Gastrocnemius medialis (tissue), 4 donors: ENCODE measurements around the gene ADAMTS14. TPM values are rescaled to one million over a fixed set of nuclear protein-coding genes. Genes with fewer than 3 reads are reported as not detected.

Experiments
- ATAC-seq, 2 donors: fragments of 150-250 bp; one replicate each; pipeline ENCODE4 v1.9.1; 2016
- DNase-seq, 2 donors: peaks; one replicate each; pipeline ENCODE4 v3.0.0-alpha.2; 2019
- H3K27ac ChIP-seq, 4 donors: fragments of 200-600 bp; sonication (generic); 1 replicate in 1 of 4; 2 replicates in 3 of 4; pipeline ENCODE4 v1.5.1; 2016 to 2018; ENCODE audit warnings: mild to moderate bottlenecking in 2 of 4, moderate library complexity in 1 of 4
- H3K27me3 ChIP-seq, 3 donors: fragments of 200-600 bp; sonication (generic) in 2 of 3; 1 replicate in 1 of 3; 2 replicates in 2 of 3; pipeline versions ENCODE4 v1.5.1 to v1.6.0; 2016 to 2019; ENCODE audit warnings: mild to moderate bottlenecking in 1 of 3, moderate library complexity in 1 of 3
- H3K36me3 ChIP-seq, 2 donors: fragments of 200-600 bp; sonication (generic) in 1 of 2; one replicate each; pipeline ENCODE4 v1.5.1; 2017 to 2018
- H3K4me1 ChIP-seq, 2 donors: fragments of 200-600 bp; sonication (generic) in 1 of 2; one replicate each; pipeline ENCODE4 v1.5.1; 2016 to 2017; ENCODE audit warnings: mild to moderate bottlenecking in 2 of 2
- H3K4me3 ChIP-seq, 4 donors: fragments of 200-600 bp; sonication (generic) in 3 of 4; 1 replicate in 1 of 4; 2 replicates in 3 of 4; pipeline ENCODE4 v1.5.1; 2016 to 2019; ENCODE audit warnings: mild to moderate bottlenecking in 2 of 4
- H3K9me3 ChIP-seq, 3 donors: fragments of 200-600 bp; sonication (generic) in 2 of 3; 1 replicate in 1 of 3; 2 replicates in 2 of 3; pipeline ENCODE4 v1.5.1; 2016 to 2019
- CTCF ChIP-seq, 5 experiments: fragments of 450-650 bp in 3 of 5; fragments of 200-600 bp in 2 of 5; sonication (generic) in 2 of 5; IDR thresholded peaks in 4 of 5; conservative IDR thresholded peaks in 1 of 5; 1 replicate in 4 of 5; 2 replicates in 1 of 5; pipeline ENCODE4 v1.5.1; 2016 to 2019; ENCODE audit warnings: antibody characterized with exemption in 5 of 5, mild to moderate bottlenecking in 3 of 5, moderate library complexity in 3 of 5
- POLR2A ChIP-seq, 2 donors: fragments of 450-650 bp; IDR thresholded peaks; one replicate each; pipeline ENCODE4 v1.6.1; 2017; ENCODE audit warnings: antibody characterized with exemption in 2 of 2, mild to moderate bottlenecking in 2 of 2, moderate library complexity in 2 of 2
- in situ Hi-C, 4 donors: fragments of 200-750 bp; cut with MboI; loops; one replicate each; pipeline versions ENCODE4 v1.15.0 to v1.8.0; 2017; ENCODE audit warnings: low sequenced_read_pairs in 4 of 4
- intact Hi-C: fragments of 100-400 bp; cut with DNase I; formaldehyde crosslinking; loops from one replicate; pipeline ENCODE4 v1.15.1; 2023; ENCODE audit warnings: low total_unique reads
- total RNA-seq, 4 donors: library from RNA; depleted of rRNA; stranded (reverse); fragments of >200 nt; gene quantifications; one replicate each; pipeline versions ENCODE4 v1.1.0 to v1.2.3, GENCODE V29; 2016

ADAMTS14 gene
- total RNA-seq, 4 donors from 2014 or later, result 0.10 TPM; not detected in 3

- intact Hi-C loops (no loop called here), in situ Hi-C loops (no loop called here)
- no peaks in the 10 kb centered on the region for H3K4me1 ChIP-seq
- no peak for TF ChIP-seq POLR2A (IDR thresholded peaks at IDR 0.05)
- TF ChIP-seq CTCF (IDR thresholded peaks at IDR 0.05 in 4 of 5, conservative IDR thresholded peaks at IDR 0.05 in 1 of 5), result no peak
- no peaks in the 10 kb centered on the region for H3K27me3 ChIP-seq
- DNase-seq (no peak), ATAC-seq (no peak)
- no peaks in the 10 kb centered on the region for H3K36me3 ChIP-seq
- H3K9me3 ChIP-seq, result no peaks in the 10 kb centered on the region
- H3K4me3 ChIP-seq, result no peak overlapping the region
- no peak overlapping the region for H3K27ac ChIP-seq
Observed at GRCh38 chr10:70728328-70728727, 56.0 kb downstream of the ADAMTS14 start.

- Histone ChIP-seq H3K27me3 (no peaks in the 10 kb centered on the region), H3K36me3 (no peaks in the 10 kb centered on the region), H3K9me3 (no peaks in the 10 kb centered on the region), H3K4me1 (no peaks in the 10 kb centered on the region), H3K27ac (no peak overlapping the region), H3K4me3 (no peak overlapping the region)
- no peak for ATAC-seq
- DNase-seq, result no peak
- TF ChIP-seq CTCF (IDR thresholded peaks at IDR 0.05 in 4 of 5, conservative IDR thresholded peaks at IDR 0.05 in 1 of 5), result no peak
- TF ChIP-seq POLR2A (IDR thresholded peaks at IDR 0.05), result no peak
- intact Hi-C loops (no loop called here), in situ Hi-C loops (no loop called here)
Observed at GRCh38 chr10:70729763-70730357, 57.6 kb downstream of the ADAMTS14 start.

DNA sequence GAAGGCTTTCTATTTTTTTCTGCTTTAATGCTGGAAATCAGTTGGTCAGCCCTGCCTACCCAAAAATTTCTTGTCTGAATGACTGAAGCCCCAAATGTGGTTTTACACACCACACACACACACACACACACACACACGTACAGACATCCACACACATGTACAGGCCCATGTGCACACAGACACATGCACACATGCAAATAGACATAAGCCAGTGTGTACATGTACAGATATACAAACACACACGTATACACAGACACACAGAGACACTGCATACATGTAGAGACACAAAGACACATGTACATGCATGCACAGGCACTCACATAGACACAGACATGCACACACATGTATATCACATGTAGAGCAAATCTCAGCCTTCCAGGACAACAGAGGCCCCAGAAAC, 58.6 kb downstream of the ADAMTS14 start:
- Histone ChIP-seq H3K27me3 (no peaks in the 10 kb centered on the region), H3K9me3 (no peaks in the 10 kb centered on the region), H3K27ac (no peak overlapping the region), H3K36me3 (no peaks in the 10 kb centered on the region), H3K4me3 (no peak overlapping the region), H3K4me1 (no peaks in the 10 kb centered on the region)
- ATAC-seq (no peak), DNase-seq (no peak)
- TF ChIP-seq POLR2A (IDR thresholded peaks at IDR 0.05) (no peak), CTCF (IDR thresholded peaks at IDR 0.05 in 4 of 5, conservative IDR thresholded peaks at IDR 0.05 in 1 of 5) (no peak)
- intact Hi-C loops (no loop called here), in situ Hi-C loops (no loop called here)

DNA sequence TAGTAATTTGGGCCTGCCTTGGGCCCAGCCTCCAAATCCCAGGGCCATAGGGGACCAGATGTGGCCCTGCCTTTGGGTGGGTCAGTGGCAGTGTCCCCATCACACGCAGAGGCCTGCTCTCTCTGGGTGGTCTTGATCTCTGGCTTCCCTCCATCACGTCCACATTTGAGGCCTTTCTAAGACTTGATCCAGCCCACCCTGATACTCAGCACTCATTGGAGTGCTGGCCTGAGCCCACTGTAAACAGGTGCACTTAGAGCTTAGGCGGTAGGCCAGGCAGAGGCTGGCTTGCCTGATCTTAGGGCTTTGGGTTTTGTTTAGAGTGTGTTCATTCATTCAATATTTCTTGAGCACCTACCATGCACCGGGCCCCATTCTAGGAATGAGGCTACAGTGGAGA, 60.3 kb downstream of the ADAMTS14 start:
- intact Hi-C loops, result no loop called here
- no peak for ATAC-seq
- Histone ChIP-seq H3K36me3 (no peaks in the 10 kb centered on the region), H3K27me3 (no peaks in the 10 kb centered on the region), H3K9me3 (no peaks in the 10 kb centered on the region), H3K4me1 (no peaks in the 10 kb centered on the region), H3K4me3 (no peak overlapping the region), H3K27ac (no peak overlapping the region)
- TF ChIP-seq CTCF (IDR thresholded peaks at IDR 0.05 in 4 of 5, conservative IDR thresholded peaks at IDR 0.05 in 1 of 5), result no peak
- TF ChIP-seq POLR2A (IDR thresholded peaks at IDR 0.05), result no peak
- in situ Hi-C loops, result no loop called here
- no peak for DNase-seq

- no peak for TF ChIP-seq CTCF (IDR thresholded peaks at IDR 0.05 in 4 of 5, conservative IDR thresholded peaks at IDR 0.05 in 1 of 5)
- TF ChIP-seq POLR2A (IDR thresholded peaks at IDR 0.05), result no peak
- no peaks in the 10 kb centered on the region for H3K9me3 ChIP-seq
- no peak overlapping the region for H3K4me3 ChIP-seq
- no peak for ATAC-seq
- no peaks in the 10 kb centered on the region for H3K27me3 ChIP-seq
- intact Hi-C loops (no loop called here), in situ Hi-C loops (no loop called here)
- no peak for DNase-seq
- H3K27ac ChIP-seq, result no peak overlapping the region
- no peaks in the 10 kb centered on the region for H3K4me1 ChIP-seq
- H3K36me3 ChIP-seq, result no peaks in the 10 kb centered on the region
Observed at GRCh38 chr10:70733051-70733450, 60.7 kb downstream of the ADAMTS14 start.
